Lower leg skin (tissue), 4 donors: ENCODE data around the gene QSOX1. TPM values are rescaled to one million over a fixed set of nuclear protein-coding genes. Genes with fewer than 3 reads are reported as not detected.
A peak's percentile ranks its signal among the peaks of the same experiment; 100 is the strongest.

ENCODE experiments used
- DNase-seq, 2 donors: peaks; one replicate each; pipeline ENCODE4 v3.0.0-alpha.2; 2019; ENCODE audit warnings: low spot score in 2 of 2
- H3K4me3 ChIP-seq: fragments of 200-600 bp; sonication (generic); 2 replicates; pipeline ENCODE4 v1.5.1; 2017; ENCODE audit warnings: mild to moderate bottlenecking, low read depth; ENCODE audit not compliant: poor library complexity, severe bottlenecking
- POLR2A ChIP-seq, 2 donors: fragments of 450-650 bp; IDR thresholded peaks; one replicate each; pipeline ENCODE4 v1.6.1; 2016 to 2017; ENCODE audit warnings: antibody characterized with exemption in 2 of 2, mild to moderate bottlenecking in 1 of 2, moderate library complexity in 1 of 2
- WGBS, 2 donors: methylation state at CpG; one replicate each; pipeline ENCODE4 v1.1.5; 2018; 5-methylcytosine and 5-hydroxymethylcytosine counted together
- intact Hi-C: fragments of 100-400 bp; cut with DNase I; formaldehyde crosslinking; loops from one replicate; pipeline ENCODE4 v1.15.0; 2023; ENCODE audit warnings: low total_unique reads
- total RNA-seq, 4 donors: library from RNA; depleted of rRNA; stranded (reverse); fragments of >200 nt; gene quantifications; one replicate each; pipeline ENCODE4 v1.1.0, GENCODE V29; 2016
- TF ChIP-seq, protein P1 (sequence below), 3 donors: fragments of 450-650 bp; IDR thresholded peaks; one replicate each; pipeline ENCODE4 v1.5.1; 2016; ENCODE audit warnings: antibody characterized with exemption in 3 of 3, mild to moderate bottlenecking in 3 of 3, moderate library complexity in 2 of 3

The QSOX1 gene
- total RNA-seq, 4 donors from 2014 or later, result 77.7 to 90.3 (median 87.3) TPM

DNA sequence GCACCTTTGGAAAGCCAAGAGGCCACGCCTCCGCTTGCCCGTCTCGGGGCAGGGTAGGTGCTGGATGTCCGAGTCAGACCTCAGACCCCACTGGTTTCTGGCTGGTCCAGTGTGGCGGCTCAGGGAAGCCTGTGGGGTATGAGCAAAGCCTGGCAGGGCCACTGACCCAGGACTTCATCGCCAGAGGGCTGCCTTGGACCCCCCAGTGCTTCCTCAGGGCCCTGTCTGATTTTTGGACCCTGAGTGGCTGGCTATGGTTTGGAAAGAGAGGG lies 95.8 kb downstream of the QSOX1 start:
- TF ChIP-seq, protein P1, sequence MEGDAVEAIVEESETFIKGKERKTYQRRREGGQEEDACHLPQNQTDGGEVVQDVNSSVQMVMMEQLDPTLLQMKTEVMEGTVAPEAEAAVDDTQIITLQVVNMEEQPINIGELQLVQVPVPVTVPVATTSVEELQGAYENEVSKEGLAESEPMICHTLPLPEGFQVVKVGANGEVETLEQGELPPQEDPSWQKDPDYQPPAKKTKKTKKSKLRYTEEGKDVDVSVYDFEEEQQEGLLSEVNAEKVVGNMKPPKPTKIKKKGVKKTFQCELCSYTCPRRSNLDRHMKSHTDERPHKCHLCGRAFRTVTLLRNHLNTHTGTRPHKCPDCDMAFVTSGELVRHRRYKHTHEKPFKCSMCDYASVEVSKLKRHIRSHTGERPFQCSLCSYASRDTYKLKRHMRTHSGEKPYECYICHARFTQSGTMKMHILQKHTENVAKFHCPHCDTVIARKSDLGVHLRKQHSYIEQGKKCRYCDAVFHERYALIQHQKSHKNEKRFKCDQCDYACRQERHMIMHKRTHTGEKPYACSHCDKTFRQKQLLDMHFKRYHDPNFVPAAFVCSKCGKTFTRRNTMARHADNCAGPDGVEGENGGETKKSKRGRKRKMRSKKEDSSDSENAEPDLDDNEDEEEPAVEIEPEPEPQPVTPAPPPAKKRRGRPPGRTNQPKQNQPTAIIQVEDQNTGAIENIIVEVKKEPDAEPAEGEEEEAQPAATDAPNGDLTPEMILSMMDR (IDR thresholded peaks at IDR 0.05), result no peak
- no peak for TF ChIP-seq POLR2A (IDR thresholded peaks at IDR 0.05)
- WGBS, 2 donors, result 78 to 86% methylated on average over 6 to 7 of the region's 7 CpGs
- DNase-seq, result no peak
- intact Hi-C loops, result loop anchor here (10.0 kb wide), 1 partner anchor 234 kb away; no protein-coding TSS in a partner anchor
- H3K4me3 ChIP-seq, result no peak overlapping the region

DNA sequence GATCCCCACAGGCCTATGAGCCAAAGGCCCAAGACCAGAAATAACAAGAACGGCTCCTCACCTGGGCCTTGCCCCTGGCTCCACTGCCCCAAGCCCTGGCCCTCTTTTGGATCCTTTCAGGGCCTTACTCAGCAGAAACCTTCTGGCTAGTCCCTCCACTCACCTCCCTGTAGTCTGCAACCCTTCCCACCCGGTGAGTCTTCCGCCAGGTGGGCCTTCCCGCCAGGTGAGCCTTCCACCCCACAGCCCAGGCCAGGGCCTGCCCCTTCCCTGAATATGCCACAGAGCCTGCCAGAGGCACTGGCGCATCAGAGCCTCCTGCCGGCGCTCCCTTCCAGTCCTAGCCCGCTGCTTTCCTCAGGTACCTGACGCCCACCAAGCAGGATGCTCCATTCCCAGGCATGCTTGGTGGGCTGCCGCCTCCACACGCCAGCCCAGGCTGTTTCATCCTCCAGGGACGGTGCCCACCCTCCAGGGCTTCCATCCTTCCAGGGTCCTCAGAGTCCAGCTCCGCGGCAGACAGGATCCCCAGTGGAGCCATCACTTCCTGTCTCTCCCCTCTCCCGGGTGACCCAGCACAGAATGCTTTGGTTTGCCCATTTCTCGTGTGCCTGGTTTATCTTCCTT lies 96.3 kb downstream of the QSOX1 start:
- H3K4me3 ChIP-seq, result no peak overlapping the region
- 82 to 89% methylated on average over 16 of the region's 16 CpGs for WGBS, 2 donors
- intact Hi-C loops, result loop anchor here (10.0 kb wide), 1 partner anchor 234 kb away; no protein-coding TSS in a partner anchor
- no peak for TF ChIP-seq POLR2A (IDR thresholded peaks at IDR 0.05)
- TF ChIP-seq, protein P1 (IDR thresholded peaks at IDR 0.05), result no peak
- no peak for DNase-seq

DNA sequence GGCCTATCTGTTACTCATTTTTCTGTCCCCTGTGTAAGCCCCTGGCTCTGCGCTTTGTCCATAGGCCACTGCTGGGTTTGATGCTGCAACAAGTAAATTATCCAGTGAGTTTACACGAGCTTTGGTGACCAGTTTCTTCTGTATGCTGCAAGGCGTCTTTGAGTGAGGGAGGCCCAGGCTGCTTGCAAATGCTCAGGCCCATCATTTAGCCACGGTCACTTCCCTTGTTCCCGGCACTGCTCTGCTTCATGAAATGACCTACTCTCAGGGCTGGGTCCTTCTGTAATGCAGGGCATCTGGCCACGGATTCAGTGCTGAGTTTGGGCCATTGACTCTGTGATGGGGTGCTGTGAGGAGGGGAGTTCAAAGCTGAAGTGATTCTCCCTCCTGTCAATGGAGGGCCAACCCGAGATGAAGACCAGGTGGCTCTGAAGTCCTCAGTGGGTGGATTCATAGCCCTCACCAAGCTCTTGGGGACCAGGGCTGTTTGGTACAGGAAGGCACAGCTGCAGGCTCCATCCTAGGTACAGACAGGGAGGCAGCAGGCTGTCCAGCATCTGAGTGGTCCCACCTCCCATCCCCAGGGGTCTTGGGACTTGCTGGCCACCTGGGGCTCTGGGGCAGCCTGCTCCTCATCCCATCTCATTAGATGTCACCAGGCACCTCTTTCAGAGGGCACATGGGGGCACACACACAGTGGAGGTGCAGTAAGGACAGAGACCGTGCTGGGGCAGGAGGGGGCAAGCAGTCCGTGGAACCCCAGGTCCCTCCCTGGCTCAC lies 97.0 kb downstream of the QSOX1 start:
- WGBS, 2 donors, result 81 to 83% methylated on average over 8 to 9 of the region's 9 CpGs
- DNase-seq, result no peak
- H3K4me3 ChIP-seq, result no peak overlapping the region
- intact Hi-C loops, result loop anchor here (10.0 kb wide), 1 partner anchor 233 kb away; no protein-coding TSS in a partner anchor
- no peak for TF ChIP-seq POLR2A (IDR thresholded peaks at IDR 0.05)
- TF ChIP-seq, protein P1 (IDR thresholded peaks at IDR 0.05), result no peak

DNA sequence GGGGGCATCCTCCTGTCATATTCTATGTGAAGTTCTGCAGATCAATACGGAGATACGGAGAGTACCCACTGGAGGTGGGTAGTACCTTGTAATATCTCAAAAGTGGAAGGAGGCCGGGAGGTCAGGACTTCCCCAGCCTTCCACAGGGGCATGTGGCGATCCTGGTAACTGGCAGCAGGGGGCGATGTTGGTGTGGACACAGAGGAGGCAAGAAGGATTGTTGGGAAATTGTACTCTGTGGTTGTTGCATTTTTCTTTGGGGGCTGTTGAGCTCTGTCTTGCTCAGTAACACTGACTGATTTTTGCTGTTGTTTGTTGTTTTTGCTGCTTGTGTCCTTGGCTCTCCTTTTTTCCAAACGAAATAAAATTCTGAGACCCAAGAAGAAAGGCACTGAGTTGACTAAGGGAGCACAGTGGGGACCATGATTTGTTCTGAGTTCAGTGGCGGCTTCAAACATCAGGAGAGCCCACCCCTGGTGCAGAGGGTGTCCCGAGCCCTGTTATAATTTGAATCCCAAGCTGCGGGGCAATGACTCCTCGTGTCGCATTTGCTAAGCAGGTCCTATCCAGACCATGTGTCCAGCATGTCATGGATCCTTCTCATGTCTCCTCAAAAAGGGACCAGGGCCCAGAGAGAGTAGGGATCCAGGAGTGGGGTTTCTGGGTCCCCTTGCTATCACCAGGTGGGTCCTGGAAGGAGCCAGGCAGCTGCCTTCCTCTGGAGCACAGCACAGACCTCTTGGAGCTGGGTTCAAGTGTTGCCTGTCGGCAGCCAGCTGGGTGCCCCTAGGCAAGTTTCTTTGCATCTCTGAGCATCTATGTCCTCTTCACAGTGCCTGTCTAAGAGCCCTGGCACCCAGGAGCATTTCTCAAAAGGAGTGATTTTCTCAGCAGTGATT lies 98.2 kb downstream of the QSOX1 start:
- intact Hi-C loops, result loop anchor here (10.0 kb wide), 1 partner anchor 232 kb away; no protein-coding TSS in a partner anchor
- no peak for TF ChIP-seq POLR2A (IDR thresholded peaks at IDR 0.05)
- WGBS, 2 donors, result 71 to 75% methylated on average over 12 of the region's 12 CpGs
- H3K4me3 ChIP-seq, result no peak overlapping the region
- peak; percentile 60 to 92 for DNase-seq

Other genes with a start within 250 kb of the QSOX1 start
- 10 to 100 TPM; 55.8 to 85.6 (median 59.9) TPM for gene CEP350, start 200.1 kb upstream of the QSOX1 start, total RNA-seq
- gene LHX4, start 75.4 kb downstream of the QSOX1 start, total RNA-seq, result under 1 TPM in 3 of 4 donors, not detected in 1; 0.08 to 0.32 (median 0.17) TPM